Measurements from ENCODE around the gene HTR3C.

HTR3C gene

DNA sequence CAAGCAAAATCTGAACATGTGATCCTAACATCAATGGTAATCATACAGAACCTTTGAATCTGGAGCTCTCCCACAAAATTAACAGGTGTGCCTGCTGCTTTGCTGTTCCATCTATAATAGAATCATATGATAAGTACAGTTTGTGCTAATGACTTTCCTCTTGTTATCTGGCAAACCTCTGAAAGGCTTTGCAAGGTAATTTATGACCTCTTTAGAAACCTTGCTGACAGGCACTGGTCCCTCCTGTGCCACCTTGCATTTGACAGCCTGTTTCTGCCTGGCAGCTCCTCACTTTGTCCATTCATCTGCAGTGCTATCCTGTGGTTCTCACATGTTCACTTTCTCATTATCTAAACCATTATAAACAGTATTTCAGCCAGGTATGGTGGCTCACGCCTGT lies 10.2 kb upstream of the HTR3C start:
- WGBS, 2 donors (ENCODE audit: extremely low coverage in 2 of 2, insufficient read length in 2 of 2, insufficient replicate concordance in 1 of 2): no CpG with 5 or more reads among the region's 1 CpG
- Histone ChIP-seq H2BK5ac (ENCODE audit: low read length) (no peak overlapping the region), H4K91ac (ENCODE audit: low read depth, low read length, poor library complexity) (no peak overlapping the region)

DNA sequence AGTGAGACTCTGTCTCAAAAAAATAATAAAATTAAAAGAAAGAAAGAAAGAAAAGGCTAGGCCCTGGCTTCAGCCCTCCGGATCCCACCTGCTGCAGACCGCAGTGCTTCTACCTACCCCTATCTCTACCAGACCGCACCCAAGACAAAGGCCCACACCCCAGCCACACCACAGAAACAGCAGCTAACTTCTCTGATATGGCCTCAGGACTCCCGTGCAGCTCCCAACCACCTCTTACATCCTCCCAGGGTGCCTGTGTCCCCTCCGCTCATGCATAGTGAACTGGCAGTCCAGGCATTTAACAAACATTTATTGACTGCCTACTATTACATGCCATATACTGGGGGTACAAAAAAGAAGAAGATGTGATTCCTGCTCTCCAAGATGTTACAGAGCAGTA lies 6.9 kb upstream of the HTR3C start:
- Histone ChIP-seq H3K9ac (ENCODE audit: low read depth, low read length, poor library complexity) (no peak overlapping the region), H2BK12ac (ENCODE audit: low read length) (no peak overlapping the region), H3K14ac (ENCODE audit: low read length) (no peak overlapping the region), H3K4me3 (ENCODE audit: low read length in 2 of 2) (no peak overlapping the region), H3K27me3 (ENCODE audit: control insufficient read depth in 3 of 3, insufficient read depth in 3 of 3, low read depth in 1 of 3, low read length in 3 of 3) (peaks cover 0 to 9% (median 0%) of the 10 kb centered on the region in 3 experiments), H3K23ac (ENCODE audit: low read depth, low read length, poor library complexity) (no peak overlapping the region), H3K18ac (ENCODE audit: low read length) (no peak overlapping the region), H2BK120ac (ENCODE audit: low read depth, low read length) (no peak overlapping the region), H3K27ac (replicated peaks; ENCODE audit: low read length) (no peak overlapping the region), H4K91ac (ENCODE audit: low read depth, low read length, poor library complexity) (no peak overlapping the region), H2AFZ (ENCODE audit: low read length) (no peak overlapping the region), H3K36me3 (replicated peaks in 1 of 2; ENCODE audit: control insufficient read depth in 2 of 2, insufficient read depth in 2 of 2, low read length in 2 of 2) (no peaks in the 10 kb centered on the region), H2BK15ac (ENCODE audit: low read length) (no peak overlapping the region), H3K4me2 (ENCODE audit: insufficient read depth, low read length, poor library complexity, severe bottlenecking) (no peak overlapping the region), H2BK5ac (ENCODE audit: low read length) (no peak overlapping the region), H2AK5ac (ENCODE audit: low read depth, low read length) (no peak overlapping the region), H3K9me3 (replicated peaks in 1 of 2; ENCODE audit: control insufficient read depth in 2 of 2, insufficient read depth in 1 of 2, low read depth in 1 of 2, low read length in 2 of 2) (no peaks in the 10 kb centered on the region), H4K8ac (ENCODE audit: low read depth, low read length) (no peak overlapping the region), H3K4me1 (ENCODE audit: control insufficient read depth in 2 of 2, insufficient read depth in 1 of 2, low read depth in 1 of 2, low read length in 2 of 2) (no peaks in the 10 kb centered on the region), H3K4ac (ENCODE audit: low read length) (no peak overlapping the region), H3K79me1 (ENCODE audit: low read depth, low read length) (no peaks in the 10 kb centered on the region)
- no peak for DNase-seq (ENCODE audit: low spot score)
- no CpG with 5 or more reads among the region's 5 CpGs for WGBS, 2 donors (ENCODE audit: extremely low coverage in 2 of 2, insufficient read length in 2 of 2, insufficient replicate concordance in 1 of 2)

More for the DNA sequence above, 10.2 kb upstream of the HTR3C start:
- no peak overlapping the region for H3K9ac ChIP-seq (ENCODE audit: low read depth, low read length, poor library complexity)
- H3K27ac ChIP-seq (replicated peaks; ENCODE audit: low read length): no peak overlapping the region
- H4K8ac ChIP-seq (ENCODE audit: low read depth, low read length): no peak overlapping the region
- H3K27me3 ChIP-seq (ENCODE audit: control insufficient read depth in 3 of 3, insufficient read depth in 3 of 3, low read depth in 1 of 3, low read length in 3 of 3): peaks cover 0 to 22% (median 0%) of the 10 kb centered on the region in 3 experiments
- H3K4me3 ChIP-seq (ENCODE audit: low read length in 2 of 2): no peak overlapping the region
- no peaks in the 10 kb centered on the region for H3K9me3 ChIP-seq (replicated peaks in 1 of 2; ENCODE audit: control insufficient read depth in 2 of 2, insufficient read depth in 1 of 2, low read depth in 1 of 2, low read length in 2 of 2)
- H3K14ac ChIP-seq (ENCODE audit: low read length): no peak overlapping the region
- H3K4ac ChIP-seq (ENCODE audit: low read length): no peak overlapping the region
- H3K23ac ChIP-seq (ENCODE audit: low read depth, low read length, poor library complexity): no peak overlapping the region
- no peak overlapping the region for H3K18ac ChIP-seq (ENCODE audit: low read length)
- H2AK5ac ChIP-seq (ENCODE audit: low read depth, low read length): no peak overlapping the region
- H2AFZ ChIP-seq (ENCODE audit: low read length): no peak overlapping the region
- no peak overlapping the region for H3K4me2 ChIP-seq (ENCODE audit: insufficient read depth, low read length, poor library complexity, severe bottlenecking)
- H3K79me1 ChIP-seq (ENCODE audit: low read depth, low read length): no peaks in the 10 kb centered on the region
- no peak overlapping the region for H2BK120ac ChIP-seq (ENCODE audit: low read depth, low read length)
- no peaks in the 10 kb centered on the region for H3K4me1 ChIP-seq (ENCODE audit: control insufficient read depth in 2 of 2, insufficient read depth in 1 of 2, low read depth in 1 of 2, low read length in 2 of 2)
- H2BK15ac ChIP-seq (ENCODE audit: low read length): no peak overlapping the region
- H3K36me3 ChIP-seq (replicated peaks in 1 of 2; ENCODE audit: control insufficient read depth in 2 of 2, insufficient read depth in 2 of 2, low read length in 2 of 2): no peaks in the 10 kb centered on the region
- DNase-seq (ENCODE audit: low spot score): no peak
- no peak overlapping the region for H2BK12ac ChIP-seq (ENCODE audit: low read length)

DNA sequence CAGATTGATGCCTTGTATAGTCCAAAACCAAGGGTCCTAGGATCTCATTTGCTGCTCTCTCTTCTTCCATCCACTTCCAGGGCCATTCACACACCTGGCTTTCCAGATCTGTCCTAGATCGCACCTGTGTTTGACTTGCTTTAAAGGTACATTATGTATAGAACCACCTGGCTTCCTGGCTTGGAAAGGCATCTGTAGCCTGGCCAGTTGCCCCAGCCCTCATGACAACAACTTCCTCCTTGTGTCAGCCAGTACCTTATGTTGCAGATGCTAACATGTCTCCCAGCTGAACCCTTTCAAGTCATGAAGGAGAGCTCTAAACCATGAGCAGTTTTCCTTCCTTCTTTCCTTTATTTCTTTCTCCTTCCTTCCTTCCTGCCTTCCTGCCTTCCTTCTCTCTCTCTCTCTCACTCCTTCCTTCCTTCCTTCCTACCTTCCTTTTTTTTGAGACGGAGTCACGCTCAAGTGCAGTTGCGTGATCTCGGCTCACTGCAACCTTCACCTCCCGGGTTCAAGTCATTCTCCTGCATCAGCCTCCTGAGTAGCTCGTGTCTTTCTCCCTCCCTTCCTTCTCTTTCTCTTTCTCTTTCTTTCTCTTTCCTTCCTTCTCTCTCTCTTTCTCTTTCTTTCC lies 2.5 kb upstream of the HTR3C start:
- Histone ChIP-seq H2AFZ (ENCODE audit: low read length) (no peak overlapping the region), H2BK15ac (ENCODE audit: low read length) (no peak overlapping the region), H3K9me3 (replicated peaks in 1 of 2; ENCODE audit: control insufficient read depth in 2 of 2, insufficient read depth in 1 of 2, low read depth in 1 of 2, low read length in 2 of 2) (no peaks in the 10 kb centered on the region), H4K91ac (ENCODE audit: low read depth, low read length, poor library complexity) (no peak overlapping the region), H3K79me1 (ENCODE audit: low read depth, low read length) (no peaks in the 10 kb centered on the region), H2BK5ac (ENCODE audit: low read length) (no peak overlapping the region), H4K8ac (ENCODE audit: low read depth, low read length) (no peak overlapping the region), H3K14ac (ENCODE audit: low read length) (no peak overlapping the region), H3K4me2 (ENCODE audit: insufficient read depth, low read length, poor library complexity, severe bottlenecking) (no peak overlapping the region), H3K9ac (ENCODE audit: low read depth, low read length, poor library complexity) (no peak overlapping the region), H2BK12ac (ENCODE audit: low read length) (no peak overlapping the region), H3K36me3 (replicated peaks in 1 of 2; ENCODE audit: control insufficient read depth in 2 of 2, insufficient read depth in 2 of 2, low read length in 2 of 2) (no peaks in the 10 kb centered on the region), H2AK5ac (ENCODE audit: low read depth, low read length) (no peak overlapping the region), H3K27me3 (ENCODE audit: control insufficient read depth in 3 of 3, insufficient read depth in 3 of 3, low read depth in 1 of 3, low read length in 3 of 3) (peaks cover 0 to 20% (median 0%) of the 10 kb centered on the region in 3 experiments), H3K27ac (replicated peaks; ENCODE audit: low read length) (no peak overlapping the region), H2BK120ac (ENCODE audit: low read depth, low read length) (no peak overlapping the region), H3K4me1 (ENCODE audit: control insufficient read depth in 2 of 2, insufficient read depth in 1 of 2, low read depth in 1 of 2, low read length in 2 of 2) (no peaks in the 10 kb centered on the region), H3K18ac (ENCODE audit: low read length) (no peak overlapping the region), H3K4me3 (ENCODE audit: low read length in 2 of 2) (no peak overlapping the region), H3K4ac (ENCODE audit: low read length) (no peak overlapping the region), H3K23ac (ENCODE audit: low read depth, low read length, poor library complexity) (no peak overlapping the region)
- WGBS, 2 donors (ENCODE audit: extremely low coverage in 2 of 2, insufficient read length in 2 of 2, insufficient replicate concordance in 1 of 2): no CpG with 5 or more reads among the region's 7 CpGs
- no peak for DNase-seq (ENCODE audit: low spot score)

DNA sequence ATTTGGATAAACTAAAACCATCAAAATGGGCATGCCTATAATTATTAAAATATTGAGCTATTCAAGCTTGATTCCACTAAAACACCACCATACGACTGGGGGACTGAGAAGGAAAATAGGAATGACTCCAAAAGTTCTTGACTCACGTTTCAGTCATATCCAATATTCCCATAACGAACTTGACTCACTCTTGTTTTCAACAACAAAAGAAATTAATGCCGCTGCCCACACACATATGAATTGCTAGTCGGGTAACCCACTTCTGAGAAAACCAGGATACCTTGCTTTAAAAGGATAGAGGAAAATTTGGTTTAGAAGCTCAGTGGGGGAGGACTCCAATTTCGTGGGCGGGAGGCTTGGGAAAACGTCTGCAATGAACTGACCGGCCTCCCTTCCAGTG lies 5.2 kb downstream of the HTR3C start:
- Histone ChIP-seq H3K4ac (ENCODE audit: low read length) (no peak overlapping the region), H2BK120ac (ENCODE audit: low read depth, low read length) (no peak overlapping the region), H3K4me3 (ENCODE audit: low read length in 2 of 2) (no peak overlapping the region), H2BK5ac (ENCODE audit: low read length) (no peak overlapping the region), H4K91ac (ENCODE audit: low read depth, low read length, poor library complexity) (no peak overlapping the region), H3K18ac (ENCODE audit: low read length) (no peak overlapping the region), H3K36me3 (replicated peaks in 1 of 2; ENCODE audit: control insufficient read depth in 2 of 2, insufficient read depth in 2 of 2, low read length in 2 of 2) (no peaks in the 10 kb centered on the region), H3K9me3 (replicated peaks in 1 of 2; ENCODE audit: control insufficient read depth in 2 of 2, insufficient read depth in 1 of 2, low read depth in 1 of 2, low read length in 2 of 2) (no peaks in the 10 kb centered on the region), H3K79me1 (ENCODE audit: low read depth, low read length) (peaks cover 1% of the 10 kb centered on the region), H3K27me3 (ENCODE audit: control insufficient read depth in 3 of 3, insufficient read depth in 3 of 3, low read depth in 1 of 3, low read length in 3 of 3) (peaks cover 0 to 22% (median 0%) of the 10 kb centered on the region in 3 experiments), H3K27ac (replicated peaks; ENCODE audit: low read length) (no peak overlapping the region), H3K4me2 (ENCODE audit: insufficient read depth, low read length, poor library complexity, severe bottlenecking) (no peak overlapping the region), H2AK5ac (ENCODE audit: low read depth, low read length) (no peak overlapping the region), H4K8ac (ENCODE audit: low read depth, low read length) (no peak overlapping the region), H2BK15ac (ENCODE audit: low read length) (no peak overlapping the region), H3K4me1 (ENCODE audit: control insufficient read depth in 2 of 2, insufficient read depth in 1 of 2, low read depth in 1 of 2, low read length in 2 of 2) (no peaks in the 10 kb centered on the region), H3K9ac (ENCODE audit: low read depth, low read length, poor library complexity) (no peak overlapping the region), H3K14ac (ENCODE audit: low read length) (no peak overlapping the region), H2BK12ac (ENCODE audit: low read length) (no peak overlapping the region), H2AFZ (ENCODE audit: low read length) (no peak overlapping the region), H3K23ac (ENCODE audit: low read depth, low read length, poor library complexity) (no peak overlapping the region)
- no CpG with 5 or more reads among the region's 9 CpGs for WGBS, 2 donors (ENCODE audit: extremely low coverage in 2 of 2, insufficient read length in 2 of 2, insufficient replicate concordance in 1 of 2)
- DNase-seq (ENCODE audit: low spot score): no peak
